H1 (cell line): Measurements from ENCODE around the gene TMSB10. TPM values are rescaled to one million over a fixed set of nuclear protein-coding genes. Genes with fewer than 3 reads are reported as not detected.

Experiments
- ATF3 ChIP-seq: IDR thresholded peaks from 2 replicates; pipeline ENCODE4 v1.6.1; 2011; ENCODE audit warnings: low read depth, mild to moderate bottlenecking, low read length; ENCODE audit not compliant: insufficient read depth
- E2F6 ChIP-seq: IDR thresholded peaks from 2 replicates; pipeline ENCODE4 v1.6.1; 2012; ENCODE audit warnings: inconsistent platforms
- GABPA ChIP-seq: IDR thresholded peaks from 2 replicates; pipeline ENCODE4 v1.6.1; 2011; ENCODE audit warnings: mild to moderate bottlenecking, low read length, moderate library complexity, borderline replicate concordance; ENCODE audit not compliant: insufficient read depth
- KDM4A ChIP-seq: IDR thresholded peaks from one replicate; pipeline ENCODE4 v1.7.1; 2012; ENCODE audit warnings: low read depth, mild to moderate bottlenecking, moderate library complexity, low read length, inconsistent platforms; ENCODE audit not compliant: severe bottlenecking
- POLR2A ChIP-seq, 2 experiments: IDR thresholded peaks; 1 replicate in 1 of 2; 2 replicates in 1 of 2; pipeline ENCODE4 v1.6.1; 2011; ENCODE audit warnings: low read depth in 2 of 2, low read length in 2 of 2, mild to moderate bottlenecking in 2 of 2; ENCODE audit errors: control extremely low read depth in 1 of 2
- POLR2AphosphoS5 ChIP-seq: IDR thresholded peaks from 2 replicates; pipeline ENCODE4 v1.6.1; 2011; ENCODE audit warnings: low read depth, low read length
- RAD21 ChIP-seq, 2 experiments: IDR thresholded peaks in 1 of 2; conservative IDR thresholded peaks in 1 of 2; 2 replicates each; pipeline ENCODE4 v1.6.1; 2011; ENCODE audit warnings: low read depth in 2 of 2, low read length in 2 of 2, improper control_type of control experiment in 1 of 2, inconsistent platforms in 1 of 2, mild to moderate bottlenecking in 1 of 2, moderate library complexity in 1 of 2
- RBBP5 ChIP-seq: IDR thresholded peaks from 2 replicates; pipeline ENCODE4 v1.7.1; 2012; ENCODE audit warnings: low read depth, mild to moderate bottlenecking, inconsistent platforms, low read length, moderate library complexity, borderline replicate concordance
- RNF2 ChIP-seq: fragments of 200-900, 300-1000 bp; sonication (generic); IDR thresholded peaks from 2 replicates; pipeline ENCODE4 v1.7.1; 2016; ENCODE audit warnings: borderline replicate concordance, low read depth, mild to moderate bottlenecking, antibody characterized with exemption, low read length; ENCODE audit not compliant: poor library complexity, severe bottlenecking; ENCODE audit errors: missing control alignments
- RXRA ChIP-seq: IDR thresholded peaks from 2 replicates; pipeline ENCODE4 v1.6.1; 2011; ENCODE audit warnings: low read depth, mild to moderate bottlenecking, low read length, moderate library complexity; ENCODE audit not compliant: insufficient read depth
- SIN3A ChIP-seq, 2 experiments: IDR thresholded peaks in 1 of 2; conservative IDR thresholded peaks in 1 of 2; 2 replicates each; pipeline ENCODE4 v1.6.1; 2011 to 2012; ENCODE audit warnings: low read length in 2 of 2, improper control_type of control experiment in 1 of 2, low read depth in 1 of 2, mild to moderate bottlenecking in 1 of 2
- SUZ12 ChIP-seq: fragments of 200-600 bp; sonication (generic); IDR thresholded peaks from 2 replicates; pipeline ENCODE4 v1.6.1; 2012; ENCODE audit warnings: mild to moderate bottlenecking, inconsistent platforms, low read length, moderate library complexity, mixed read lengths
- TAF1 ChIP-seq: IDR thresholded peaks from 2 replicates; pipeline ENCODE4 v1.6.1; 2011; ENCODE audit warnings: mild to moderate bottlenecking, low read depth, low read length
- TAF7 ChIP-seq: optimal IDR thresholded peaks from 2 replicates; pipeline ENCODE3; 2011; ENCODE audit warnings: low read depth, mild to moderate bottlenecking, inconsistent platforms, low read length, moderate library complexity, borderline replicate concordance
- polyA plus RNA-seq, 7 experiments: library from polyadenylated mRNA; depleted of rRNA in 3 of 7; stranded (reverse) in 5 of 7; unstranded in 2 of 7; fragments of >200 nt in 5 of 7; fragments of 200-250 nt in 2 of 7; gene quantifications; 1 replicate in 5 of 7; 2 replicates in 1 of 7; 4 replicates in 1 of 7; pipeline versions ENCODE4 v1.2.1 to v1.2.3, GENCODE V29; 2011 to 2013; ENCODE audit warnings: missing spikeins in 2 of 7, mixed read lengths in 2 of 7
- total RNA-seq: library from RNA; stranded (reverse); fragmentation: NEBNext Ultra II Directional; extraction: Animal tissue kit (Norgen Biotek cat#: 25700); gene quantifications from 2 replicates; pipeline ENCODE4 v1.2.1, GENCODE V29; 2021

Gene TMSB10
- total and polyA plus RNA-seq, 2 of the 8 experiments (the other 6 are each of a cell fraction or from before 2014, with no cell fraction given), result 593 to 1,075 TPM

DNA sequence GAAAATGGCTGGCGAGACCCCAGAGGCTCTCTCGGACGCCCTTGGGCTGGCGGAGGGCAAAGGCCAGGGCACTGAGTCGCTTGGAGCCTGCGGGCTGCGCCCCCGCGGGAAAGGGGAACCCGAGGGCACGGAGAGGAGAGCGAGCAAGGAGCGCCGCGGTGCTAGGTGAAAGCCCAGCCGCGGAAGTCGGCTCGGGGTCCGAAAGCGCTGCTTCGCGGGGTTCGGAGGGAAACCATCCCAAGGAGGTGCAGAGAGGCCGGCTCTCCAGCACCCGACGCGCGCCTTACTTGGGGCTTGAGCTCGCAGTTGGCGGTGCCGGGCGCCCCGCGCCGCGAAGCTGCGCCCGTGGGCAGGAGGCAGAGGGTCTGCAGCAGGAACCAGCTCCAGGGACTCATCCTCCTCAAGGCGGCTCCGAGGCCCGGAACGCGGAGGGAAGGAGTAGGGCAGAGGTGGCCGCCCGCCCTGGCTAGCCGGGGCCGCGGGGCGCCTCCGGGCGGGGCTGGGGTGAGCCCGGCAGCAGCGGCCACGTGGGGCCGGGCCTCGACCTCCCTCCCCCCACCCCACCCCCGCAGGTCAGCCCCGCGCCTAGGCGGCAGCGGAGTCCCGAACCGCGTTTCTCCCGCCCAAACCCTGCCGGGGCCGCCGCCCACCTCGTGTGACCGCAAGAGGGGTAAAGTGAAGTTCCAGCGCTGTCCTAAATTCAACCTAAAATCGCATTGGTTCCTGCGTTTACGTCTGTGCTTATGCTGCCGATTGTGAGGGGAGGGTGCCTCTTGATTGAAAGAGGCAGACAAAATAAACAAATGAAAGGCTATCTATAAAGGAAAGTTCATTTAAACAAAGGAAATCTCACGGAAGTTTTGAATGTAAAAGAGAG is 24.6 kb upstream of the TMSB10 start, which contains the start of gene TRABD2A (continued):
- TF ChIP-seq TAF7 (peak; percentile 48), RXRA (no peak), GABPA (0 out of 2 replicates have a peak, but pooled peaks have one; percentile 10), TAF1 (peak; percentile 71), RNF2 (peak; percentile 32), POLR2A (IDR thresholded peaks at IDR 0.05; ENCODE audit: control extremely low read depth in 1 of 2, low read depth in 2 of 2, low read length in 2 of 2) (peak in 1 of 2 experiments; percentile 72; a peak in 2 of 3 replicates), POLR2AphosphoS5 (peak; percentile 57; the same call in 1 of the 2 replicates), SIN3A (conservative IDR thresholded peaks at IDR 0.05 in 1 of 2, IDR thresholded peaks at IDR 0.05 in 1 of 2; ENCODE audit: low read depth in 1 of 2, low read length in 2 of 2) (peak in 1 of 2 experiments; percentile 22; a peak in 1 of 4 replicates), RBBP5 (no peak), SUZ12 (peak; percentile 82; the same call in 1 of the 2 replicates), E2F6 (peak; percentile 95), ATF3 (no peak), KDM4A (peak; percentile 95), RAD21 (IDR thresholded peaks at IDR 0.05 in 1 of 2, conservative IDR thresholded peaks at IDR 0.05 in 1 of 2; ENCODE audit: low read depth in 2 of 2, low read length in 2 of 2) (no peak)
